Stimulated activated CD4-positive, alpha-beta T cell treated with anti-CD3 and anti-CD28 coated beads, Interleukin-4, amount 100 ng/mL, for 24 hours (primary cell): Measurements from ENCODE around the gene BLOC1S1.

Experiments
- DNase-seq: peaks from one replicate; pipeline ENCODE4 v3.0.0-alpha.2; 2020

Gene BLOC1S1

GRCh38 chr12:55712700-55713415 is 3.0 kb upstream of the BLOC1S1 start:
- no peak for DNase-seq

GRCh38 chr12:55713721-55714120 is 2.1 kb upstream of the BLOC1S1 start:
- DNase-seq, result no peak

- DNase-seq, result no peak
These were observed 579 bp upstream of the BLOC1S1 start for GRCh38 chr12:55715169-55715764.

- no peak for DNase-seq
These were observed 724 bp downstream of the BLOC1S1 start for GRCh38 chr12:55716582-55716957.

- DNase-seq, result no peak
These were observed 1.5 kb downstream of the BLOC1S1 start for GRCh38 chr12:55717011-55718007.

GRCh38 chr12:55718015-55718414 is 2.2 kb downstream of the BLOC1S1 start:
- no peak for DNase-seq

GRCh38 chr12:55718624-55719275 is 2.9 kb downstream of the BLOC1S1 start:
- DNase-seq, result no peak

- DNase-seq, result no peak
These were observed 3.5 kb downstream of the BLOC1S1 start for GRCh38 chr12:55719371-55719770.

- DNase-seq, result no peak
These were observed 4.3 kb downstream of the BLOC1S1 start, which contains the start of gene RDH5 for GRCh38 chr12:55720071-55720564. Gene RDH5 (plus strand): TSS chr12:55720393. CDS start chr12:55721185, 792 bp downstream.

GRCh38 chr12:55720894-55721444 is 5.1 kb downstream of the BLOC1S1 start:
- DNase-seq, result no peak

GRCh38 chr12:55721601-55722213 is 5.9 kb downstream of the BLOC1S1 start:
- no peak for DNase-seq

- no peak for DNase-seq
These were observed 7.1 kb downstream of the BLOC1S1 start for GRCh38 chr12:55722948-55723347.

GRCh38 chr12:55723516-55724225 is 7.8 kb downstream of the BLOC1S1 start:
- DNase-seq, result no peak

- peak; percentile 65 for DNase-seq
These were observed 8.5 kb downstream of the BLOC1S1 start for GRCh38 chr12:55724226-55724939.

- DNase-seq, result no peak
These were observed 9.1 kb downstream of the BLOC1S1 start for GRCh38 chr12:55724940-55725309.

GRCh38 chr12:55725556-55725955 is 9.7 kb downstream of the BLOC1S1 start:
- no peak for DNase-seq

- DNase-seq, result no peak
These were observed 11.1 kb downstream of the BLOC1S1 start for GRCh38 chr12:55726971-55727370.

- no peak for DNase-seq
These were observed 11.9 kb downstream of the BLOC1S1 start for GRCh38 chr12:55727643-55728185.

GRCh38 chr12:55728186-55728938 is 12.5 kb downstream of the BLOC1S1 start:
- no peak for DNase-seq
